HT1080 (cell line): Measurements from ENCODE around the gene HCRT. TPM values are rescaled to one million over a fixed set of nuclear protein-coding genes. Genes with fewer than 3 reads are reported as not detected.
"Not testable (repeated sequence)": the region's sequence is repeated elsewhere in the genome, so short reads cannot be mapped to it uniquely, and the experiment has no call there.

ENCODE experiments used
- DNase-seq: peaks from one replicate; pipeline ENCODE4 v3.0.0-alpha.2; 2015; ENCODE audit warnings: low read depth
- total RNA-seq: library from RNA; depleted of rRNA; stranded (reverse); fragments of >200 nt; shearing (Covaris generic); gene quantifications from 2 replicates; pipeline ENCODE4 v1.2.3, GENCODE V29; 2014

Gene HCRT
- total RNA-seq, 1 experiment from 2014 or later, result not detected

DNA sequence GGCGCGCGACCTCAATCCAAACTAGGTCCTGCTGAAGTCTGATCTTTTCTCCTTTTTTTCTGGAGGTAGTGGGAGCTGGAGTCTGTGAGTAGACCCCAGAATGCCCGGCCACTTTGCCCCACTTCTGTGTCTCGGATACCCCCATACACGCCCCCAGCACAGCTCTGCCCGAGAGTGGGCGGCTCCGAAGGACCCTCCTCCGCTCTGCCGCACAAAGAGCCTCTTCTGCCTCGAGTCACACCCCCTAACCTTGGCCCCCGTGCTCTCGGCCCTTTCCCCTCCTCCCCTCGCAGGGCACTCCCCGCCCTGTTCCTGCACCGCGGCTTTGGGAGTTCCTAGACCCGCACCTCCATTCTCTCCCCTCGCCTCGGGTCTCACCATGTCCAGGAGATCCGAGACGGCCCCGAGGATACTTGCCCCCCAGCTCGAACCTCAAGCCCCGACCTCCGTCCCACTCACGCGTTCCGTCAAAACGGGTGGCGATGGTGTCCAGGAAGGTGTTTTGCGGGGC, 4.8 kb downstream of the HCRT start:
- DNase-seq, result no peak

DNA sequence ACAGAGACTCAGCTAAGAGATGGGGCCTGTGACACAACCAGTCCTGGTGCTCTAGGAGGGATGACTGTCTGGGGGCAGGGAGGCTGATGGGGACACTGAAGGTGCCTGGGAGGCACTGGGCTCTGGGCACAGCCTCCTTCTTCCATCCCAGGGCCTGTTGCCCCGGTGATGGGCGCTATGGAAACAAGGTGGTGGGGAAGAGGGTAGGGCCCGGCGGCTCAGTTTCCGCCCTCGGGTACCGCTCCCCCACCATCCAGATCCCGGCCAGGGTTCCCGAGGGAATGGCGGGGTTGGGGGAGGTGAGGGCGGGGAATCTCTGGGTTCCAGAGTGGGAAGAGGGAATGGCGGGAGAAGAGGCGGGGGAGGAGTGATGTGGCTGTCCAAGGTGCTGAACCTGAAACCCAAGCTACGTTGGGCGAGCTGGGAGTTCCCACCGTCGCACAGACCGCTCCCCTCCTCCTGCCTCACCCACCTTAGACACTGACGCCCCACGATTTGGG, 5.3 kb downstream of the HCRT start:
- peak; percentile 25 for DNase-seq

DNA sequence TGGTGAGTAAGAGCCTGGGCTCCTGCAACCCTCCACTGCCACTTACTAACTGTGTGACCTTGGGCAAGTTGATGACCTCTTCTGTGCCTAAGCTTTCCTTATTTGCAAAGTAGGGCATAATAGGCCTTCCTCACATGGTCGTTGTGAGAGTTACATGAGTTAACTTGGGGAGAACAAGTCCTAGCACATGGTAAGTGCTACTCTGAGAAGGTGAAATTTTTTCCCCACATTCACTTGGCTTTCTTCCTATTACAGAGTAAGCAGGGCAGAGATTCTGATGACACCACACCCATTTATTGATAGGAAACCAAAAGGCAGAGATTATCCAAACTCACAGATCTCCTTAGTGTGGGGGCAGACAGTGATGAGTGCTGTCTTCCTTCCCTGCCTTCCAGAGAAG, 5.9 kb downstream of the HCRT start:
- no peak for DNase-seq

DNA sequence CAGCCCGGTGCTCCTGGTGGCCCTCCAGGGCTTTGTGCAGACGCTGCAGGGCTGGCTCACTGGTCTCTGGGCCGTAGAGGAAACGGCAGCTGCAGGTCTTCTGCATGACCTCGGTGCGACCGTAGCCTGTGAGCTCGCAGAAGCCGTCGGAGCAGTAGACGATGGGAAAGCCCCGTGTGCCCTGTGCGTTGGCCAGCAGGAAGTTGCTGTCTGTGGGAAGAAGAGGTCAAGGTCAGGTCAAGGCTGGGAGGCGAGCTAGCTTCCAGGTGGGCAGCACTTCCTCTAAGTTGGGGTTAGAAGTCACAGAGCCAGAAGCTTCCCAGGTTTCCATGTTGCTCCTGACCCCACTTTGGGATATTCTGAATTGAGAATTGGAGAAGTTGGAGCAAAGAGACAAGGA, 6.4 kb downstream of the HCRT start:
- no peak for DNase-seq

DNA sequence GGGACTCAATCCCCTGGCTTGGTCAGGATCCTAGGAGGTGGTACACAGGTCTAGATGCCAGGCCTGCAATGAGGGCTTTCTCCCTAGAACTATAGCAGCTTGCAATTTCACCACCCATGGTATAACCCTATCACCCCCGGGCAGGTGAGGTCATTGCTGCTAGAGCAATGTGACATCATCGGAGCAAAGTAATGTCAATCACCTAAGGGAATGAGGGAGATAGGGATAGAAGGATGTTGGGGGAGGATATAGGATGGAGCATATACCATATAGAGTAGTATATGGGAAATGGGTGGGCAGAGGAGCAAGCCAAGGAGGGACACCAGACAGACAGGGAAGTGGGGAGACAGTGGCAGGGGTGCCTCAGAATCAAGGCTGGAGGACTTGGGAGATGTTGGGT, 7.6 kb downstream of the HCRT start:
- DNase-seq, result no peak

DNA sequence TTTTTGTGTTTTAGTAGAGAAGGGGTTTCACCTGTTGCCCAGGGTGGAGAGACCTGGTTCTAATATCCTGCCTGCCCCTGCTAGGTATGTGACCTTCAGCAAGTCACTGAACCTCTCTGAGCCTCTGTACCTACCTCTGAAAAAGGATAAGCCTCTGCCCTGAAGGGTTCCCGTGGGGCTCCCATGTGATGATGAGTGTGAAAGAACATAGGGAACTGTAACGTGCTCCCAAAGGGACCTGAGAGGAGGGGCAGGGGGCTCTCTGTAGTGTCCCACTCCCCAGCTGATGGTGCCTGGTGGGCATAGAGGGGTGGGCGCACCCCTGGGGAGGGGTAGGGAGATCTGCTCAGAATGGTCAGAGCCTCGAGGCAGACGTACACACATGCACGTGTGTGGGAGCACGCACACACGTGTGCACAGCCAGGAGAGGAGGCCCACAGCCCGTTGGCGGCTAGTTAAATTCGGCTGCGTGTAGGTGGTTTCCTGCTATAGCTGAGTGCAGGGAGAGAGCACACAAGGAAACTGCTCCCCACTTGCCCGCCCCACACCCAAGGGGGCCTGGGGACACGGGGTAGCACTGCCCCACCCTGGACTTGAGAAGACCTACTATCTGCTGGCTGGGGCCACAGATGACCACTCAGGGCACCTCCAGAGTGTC, 11.0 kb downstream of the HCRT start:
- DNase-seq, result no peak

DNA sequence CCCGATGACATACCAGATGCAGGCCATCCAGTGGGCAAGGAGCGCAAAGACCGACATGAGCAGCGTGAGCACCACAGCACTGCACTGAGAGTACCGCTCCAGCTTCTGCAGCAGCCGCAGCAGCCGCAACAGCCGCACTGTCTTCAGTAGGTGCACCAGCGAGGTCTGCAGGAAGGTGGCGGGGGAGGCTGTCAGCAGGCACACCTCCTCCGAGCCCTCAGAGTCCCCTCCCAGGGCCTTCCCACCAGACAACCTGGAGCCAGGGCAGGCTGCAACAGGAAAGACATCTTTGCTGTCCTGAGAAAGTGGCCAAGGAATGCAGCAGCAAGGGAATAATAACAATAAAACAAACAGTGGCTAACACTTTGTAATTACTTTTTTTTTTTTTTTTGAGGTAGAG, 13.4 kb downstream of the HCRT start:
- DNase-seq, result no peak

DNA sequence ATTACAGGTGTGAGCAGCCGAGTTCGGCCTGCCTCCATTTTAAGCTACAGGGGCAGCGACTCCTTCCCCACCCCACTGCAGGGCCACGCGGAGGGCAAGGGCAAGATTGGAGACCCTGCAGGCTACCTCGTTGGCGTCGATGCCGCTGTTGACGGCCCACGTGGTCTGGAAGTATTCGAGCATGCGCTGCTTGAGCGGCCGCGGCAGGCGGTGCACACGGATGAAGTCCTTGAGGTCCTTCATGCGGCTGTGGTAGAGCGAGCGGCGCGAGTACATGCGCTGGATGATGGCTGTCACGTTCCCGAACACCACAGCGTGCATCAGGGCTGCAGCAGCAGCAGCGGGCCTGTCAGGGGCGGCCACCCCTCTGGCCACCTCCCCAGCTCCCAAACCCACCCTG, 15.9 kb downstream of the HCRT start:
- no peak for DNase-seq

DNA sequence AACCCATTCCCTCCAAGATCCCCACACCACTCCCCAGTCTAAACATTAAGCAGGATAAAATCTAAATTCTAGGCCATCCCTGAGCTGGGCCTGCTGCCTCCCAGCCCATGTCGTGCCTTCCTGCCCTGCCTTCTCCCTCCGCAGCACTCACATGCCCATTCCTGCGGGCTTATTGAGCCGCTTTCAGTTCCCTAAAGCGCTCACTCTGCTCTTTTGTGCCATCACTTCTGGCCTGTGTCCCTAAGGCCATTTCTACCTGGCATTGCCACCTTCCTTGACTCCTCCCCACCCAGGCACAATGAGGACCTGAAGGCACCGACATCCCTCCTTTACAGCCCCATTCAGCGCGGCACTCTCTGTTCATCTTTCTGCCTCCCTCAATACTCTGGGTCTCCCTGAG, 17.4 kb downstream of the HCRT start:
- no peak for DNase-seq

DNA sequence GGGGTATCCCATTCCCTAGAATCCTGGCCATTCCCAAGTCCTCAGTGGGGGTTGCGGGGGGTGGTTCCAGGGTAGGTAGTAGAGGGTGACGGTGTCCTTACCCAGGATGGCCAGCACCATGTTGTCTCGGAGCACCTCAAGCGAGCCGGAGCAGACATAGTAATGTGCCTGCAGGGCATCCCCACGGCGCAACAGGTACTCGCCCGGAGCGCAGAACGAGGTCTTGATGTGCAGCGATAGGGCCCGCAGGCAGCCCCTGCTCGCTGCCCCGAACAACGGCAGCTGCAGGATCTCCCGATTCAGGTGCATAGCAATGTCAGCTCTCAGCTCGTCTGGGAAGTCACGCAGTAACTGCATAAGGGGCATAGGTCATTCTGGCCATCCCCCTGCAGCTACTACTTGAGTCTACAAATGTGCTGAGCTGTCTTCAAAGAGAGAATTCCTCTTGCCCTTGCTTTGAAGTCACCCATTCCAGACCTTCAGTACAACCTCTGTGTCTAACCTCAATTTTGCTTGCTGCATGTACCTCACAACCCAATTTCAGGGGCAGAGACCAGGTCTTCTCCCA, 19.0 kb downstream of the HCRT start:
- DNase-seq, result no peak

DNA sequence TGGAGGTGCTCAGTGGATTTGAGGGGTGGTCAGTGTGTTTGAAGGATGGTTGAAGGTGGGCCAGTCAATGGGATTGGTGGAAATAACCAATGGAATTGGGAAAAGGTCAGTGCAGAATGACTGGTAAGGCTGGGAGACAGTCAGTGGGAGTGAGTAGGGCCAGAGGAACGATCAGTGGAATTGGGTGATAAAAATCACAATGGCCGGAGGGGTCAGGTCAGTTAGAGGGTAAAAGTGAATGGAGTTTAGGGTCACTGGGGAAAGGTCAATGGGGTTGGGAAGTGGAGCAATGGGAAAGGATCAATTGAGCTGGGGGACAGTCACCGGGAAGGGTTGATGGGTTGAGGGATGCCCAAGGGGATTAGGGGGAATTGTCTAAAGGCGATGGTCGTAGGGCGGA, 19.5 kb downstream of the HCRT start:
- no peak for DNase-seq

DNA sequence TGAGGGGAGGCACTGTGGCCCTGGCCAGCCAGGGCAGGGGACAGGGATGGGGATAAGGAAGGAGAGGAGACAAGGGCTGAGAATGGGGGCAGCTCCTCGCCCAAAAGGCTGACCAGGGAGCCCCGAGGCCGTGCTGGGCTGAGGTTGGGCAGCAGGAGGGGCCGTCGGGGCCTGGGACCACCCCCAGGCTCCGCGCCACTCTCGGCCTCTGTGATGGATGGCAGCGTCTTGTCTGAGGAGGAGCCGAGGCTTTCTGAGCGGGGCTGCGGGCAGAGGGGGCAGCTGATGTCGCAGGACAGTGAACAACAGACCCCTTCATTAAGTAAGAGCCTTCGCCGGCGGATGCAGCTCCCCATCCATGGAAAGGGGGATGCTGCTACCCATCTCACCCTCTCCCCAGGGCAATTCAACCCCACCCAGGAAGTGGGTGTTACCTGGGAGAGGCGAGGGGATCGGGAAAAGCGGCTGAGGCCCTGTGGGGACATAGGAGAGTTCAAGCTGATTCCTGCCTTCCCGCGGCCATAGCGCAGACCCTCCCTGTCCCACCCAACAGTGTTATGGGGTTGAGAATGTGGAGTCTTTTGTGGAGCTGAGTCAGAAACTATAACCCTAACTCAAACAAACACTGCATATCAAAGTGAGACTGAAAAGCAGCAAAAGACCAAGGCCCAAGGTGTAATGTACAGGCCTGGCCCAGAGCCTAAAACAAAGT, 21.4 kb downstream of the HCRT start:
- DNase-seq, result no peak

DNA sequence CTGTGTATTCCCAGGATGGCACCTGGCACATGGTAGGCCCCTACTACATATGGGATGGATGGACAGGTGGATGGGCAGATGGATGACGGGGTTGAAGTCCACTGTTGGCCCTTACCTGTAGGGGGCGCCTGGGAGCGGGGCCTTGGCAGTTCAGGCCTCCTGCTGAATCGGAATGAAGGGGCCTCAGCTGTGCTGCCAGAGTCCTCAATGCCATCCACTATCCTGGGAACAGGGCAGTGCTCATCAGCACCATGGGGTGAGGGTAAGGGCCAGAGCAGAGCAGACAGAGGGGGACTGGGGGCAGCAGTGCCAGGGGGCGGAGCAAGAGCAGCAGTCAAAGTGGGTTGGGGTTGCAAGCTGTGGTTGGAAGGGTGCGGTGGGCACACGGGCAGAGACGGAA, 22.1 kb downstream of the HCRT start:
- no peak for DNase-seq

DNA sequence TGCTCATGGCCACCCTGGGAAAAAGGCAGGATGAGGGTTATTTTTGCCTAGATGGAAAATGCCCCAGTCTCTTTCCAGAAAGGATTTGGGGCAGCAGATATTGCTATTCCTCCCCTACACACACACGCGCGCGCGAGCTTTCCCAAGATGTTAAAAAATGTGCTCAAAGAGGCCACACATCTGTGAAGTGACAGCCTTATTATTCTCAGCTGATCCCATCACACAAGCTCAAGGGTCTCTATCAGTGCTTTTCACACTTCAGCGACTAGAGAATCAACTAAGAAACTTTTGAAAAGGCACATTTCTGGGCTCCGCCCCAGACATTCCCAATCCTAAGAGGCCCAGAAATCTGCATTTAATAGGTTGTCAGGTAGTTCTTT, 24.7 kb downstream of the HCRT start:
- DNase-seq, result no peak

DNA sequence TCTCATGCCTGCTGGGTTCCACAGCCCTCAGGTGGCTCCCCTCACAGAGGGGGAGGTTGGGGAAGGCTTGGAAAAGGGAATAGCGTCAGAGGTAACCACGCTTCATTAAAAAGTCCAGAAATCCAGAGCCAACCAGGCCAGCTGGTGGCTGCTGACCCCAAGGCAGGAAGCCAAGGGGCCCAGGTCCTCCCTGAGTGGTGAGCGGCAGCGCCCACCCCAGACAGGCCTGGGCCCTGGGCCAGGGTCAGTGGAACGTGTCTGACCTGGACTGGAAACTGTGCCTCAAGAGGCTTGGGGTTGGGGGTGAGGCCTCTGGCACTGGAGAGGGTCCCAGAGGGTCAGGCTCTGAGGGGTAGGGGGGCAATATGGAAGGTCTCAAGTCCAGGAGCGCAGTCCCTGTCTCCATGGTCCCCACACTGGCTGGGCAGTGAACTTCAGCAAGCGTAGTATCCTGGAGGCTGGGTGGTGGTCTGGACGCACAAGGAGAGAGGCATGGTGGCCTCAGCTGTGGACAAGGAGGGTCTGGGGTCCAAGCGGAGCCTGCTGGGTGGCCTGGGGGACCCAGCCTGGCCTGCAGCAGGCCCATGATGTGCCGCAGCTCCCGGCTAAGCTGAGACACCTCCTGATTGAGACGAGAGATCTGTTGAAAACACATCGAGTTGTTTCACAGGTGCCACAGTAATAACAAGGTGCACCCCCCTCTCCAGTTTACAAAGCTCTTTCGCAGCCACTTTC, 25.3 kb downstream of the HCRT start:
- DNase-seq, result no peak

DNA sequence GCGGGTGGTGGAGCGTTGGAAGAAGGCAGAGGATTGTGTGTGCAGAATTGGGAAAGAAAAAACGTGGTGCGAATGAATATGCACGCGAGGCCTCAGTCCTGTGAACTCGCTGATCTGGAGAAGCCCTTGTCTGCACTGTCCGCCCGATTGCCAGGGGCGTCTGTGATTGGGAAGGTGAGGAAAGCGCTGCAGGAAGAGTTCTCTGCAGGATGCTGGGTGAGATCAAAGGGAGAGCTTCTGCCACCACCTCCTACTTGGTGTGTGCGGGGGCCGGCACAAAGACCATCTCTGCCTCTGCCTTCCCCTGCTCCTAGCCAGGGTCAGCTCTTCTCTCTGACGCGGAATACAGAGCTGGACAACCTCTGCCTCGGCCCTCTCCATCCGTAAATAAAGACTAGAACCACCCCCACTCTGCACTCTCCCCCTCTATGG, 29.6 kb downstream of the HCRT start:
- DNase-seq, result no peak

DNA sequence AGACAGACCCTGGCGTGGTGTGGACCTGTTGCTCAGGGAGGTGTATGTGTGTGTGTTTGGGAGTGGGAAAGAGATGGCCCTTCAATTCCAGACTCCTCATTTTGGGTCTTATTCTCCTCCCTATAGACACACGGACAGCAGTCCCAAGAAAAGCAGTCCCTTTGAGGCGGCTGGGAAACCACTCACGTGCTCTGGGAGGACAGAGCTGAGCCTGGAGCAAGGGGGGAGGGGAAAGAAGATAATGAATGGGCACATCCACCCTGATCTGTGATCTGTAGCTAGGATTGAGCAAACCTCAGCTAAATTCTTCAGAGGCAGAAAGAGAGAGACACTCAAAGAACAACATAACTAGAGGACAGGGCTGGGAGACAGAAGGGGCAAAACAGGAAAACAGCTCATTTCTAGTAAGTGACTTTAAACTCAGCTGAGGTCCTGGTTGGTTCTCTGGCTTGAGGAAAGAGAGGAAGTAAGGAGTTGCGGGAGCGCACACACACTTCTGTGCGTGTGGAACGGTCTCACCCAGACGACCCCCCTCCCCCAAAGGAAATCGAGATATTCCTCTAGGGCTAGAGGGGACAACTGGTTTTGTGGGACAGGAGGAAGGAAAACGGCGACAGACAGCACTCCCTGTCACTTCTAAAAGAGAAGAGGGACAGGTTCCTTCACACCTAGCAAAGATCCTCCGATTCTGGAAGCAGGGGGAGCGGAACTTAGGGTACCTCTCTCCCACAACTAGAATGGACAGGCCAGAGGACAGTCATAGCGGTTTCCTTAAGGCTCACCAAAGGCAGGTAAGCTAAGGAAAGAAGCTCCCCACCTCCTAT, 31.1 kb downstream of the HCRT start:
- peak; percentile 6 for DNase-seq

DNA sequence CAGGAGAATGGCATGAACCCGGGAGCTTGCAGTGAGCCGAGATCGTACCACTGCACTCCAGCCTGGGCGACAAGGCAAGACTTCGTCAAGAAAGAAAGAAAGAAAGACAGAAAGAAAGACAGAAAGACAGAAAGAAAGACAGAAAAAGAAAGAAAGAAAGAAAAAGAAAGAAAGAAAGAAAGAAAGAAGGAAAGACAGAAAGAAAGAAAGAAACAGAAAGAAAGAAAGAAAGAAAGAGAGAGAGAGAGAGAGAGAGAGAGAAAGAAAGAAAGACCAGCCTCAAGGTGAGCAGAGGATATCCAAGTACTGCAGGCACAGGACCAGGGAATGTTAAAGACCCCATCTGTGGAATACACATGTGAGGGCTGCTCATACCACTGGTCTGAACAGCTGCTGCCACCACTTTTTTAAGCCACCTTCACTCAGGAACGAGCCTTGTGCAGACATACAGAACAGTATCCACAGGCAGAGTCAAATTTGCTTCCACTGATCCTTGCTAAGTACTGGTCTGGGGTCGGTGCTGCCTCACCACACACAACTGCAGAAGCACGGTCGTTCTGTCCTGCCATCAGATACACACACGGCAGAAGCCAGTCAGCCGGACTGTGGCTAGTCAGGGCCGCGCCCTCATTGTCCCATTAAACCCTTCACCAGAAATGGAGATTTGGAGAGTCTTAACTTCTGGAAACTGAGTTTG, 38.2 kb downstream of the HCRT start:
- no peak for DNase-seq

DNA sequence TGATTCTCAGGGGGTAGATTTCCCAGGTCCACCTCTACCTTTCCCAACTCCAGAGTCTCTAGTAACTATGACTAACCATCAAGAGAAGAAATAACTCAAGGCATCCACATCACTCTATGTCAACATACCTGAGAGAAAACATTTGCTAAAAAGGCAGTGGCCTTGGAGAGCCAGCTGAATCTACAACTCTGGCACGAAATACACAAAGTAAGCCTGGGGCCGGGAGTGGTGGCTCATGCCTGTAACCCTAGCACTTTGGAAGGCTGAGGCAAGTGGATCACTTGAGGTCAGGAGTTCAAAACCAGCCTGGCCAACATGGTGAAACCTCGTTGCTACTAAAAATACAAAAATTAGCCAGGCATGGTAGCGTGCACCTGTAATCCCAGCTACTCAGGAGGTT, 42.1 kb downstream of the HCRT start:
- DNase-seq, result not testable (repeated sequence)

DNA sequence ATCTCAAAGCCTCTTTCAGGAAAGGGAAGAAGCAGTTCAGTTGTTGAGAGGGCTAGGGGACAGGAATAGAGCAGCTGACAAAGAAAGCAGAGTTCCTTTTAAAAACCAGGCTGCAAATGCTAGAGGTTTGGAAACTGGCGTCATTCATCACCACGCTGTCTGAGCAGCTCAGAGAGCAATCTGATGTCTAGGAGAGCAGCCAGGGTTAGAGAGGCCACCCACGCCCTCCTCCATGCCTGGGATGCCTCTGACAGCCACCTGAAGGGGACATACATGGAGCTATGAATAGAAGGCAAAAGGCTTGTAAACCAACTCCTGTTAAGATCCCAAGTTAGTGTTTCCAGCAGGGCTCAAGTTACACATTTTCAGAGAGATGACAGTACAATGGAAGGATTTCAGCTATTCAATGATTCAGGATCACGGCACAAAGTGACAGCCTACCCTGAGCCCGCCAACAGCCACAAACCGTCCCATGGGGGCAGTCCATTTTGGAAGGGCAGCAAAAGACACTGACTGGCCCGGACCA, 42.8 kb downstream of the HCRT start:
- no peak for DNase-seq
